Measurements from ENCODE around the gene TMEM203. TPM values are rescaled to one million over a fixed set of nuclear protein-coding genes. Genes with fewer than 3 reads are reported as not detected.

Gene TMEM203
- total and polyA plus RNA-seq, 10 of the 15 experiments (the other 5 are each of a cell fraction or from before 2014, with no cell fraction given), result 7.2 to 68.1 (median 33.8) TPM

DNA sequence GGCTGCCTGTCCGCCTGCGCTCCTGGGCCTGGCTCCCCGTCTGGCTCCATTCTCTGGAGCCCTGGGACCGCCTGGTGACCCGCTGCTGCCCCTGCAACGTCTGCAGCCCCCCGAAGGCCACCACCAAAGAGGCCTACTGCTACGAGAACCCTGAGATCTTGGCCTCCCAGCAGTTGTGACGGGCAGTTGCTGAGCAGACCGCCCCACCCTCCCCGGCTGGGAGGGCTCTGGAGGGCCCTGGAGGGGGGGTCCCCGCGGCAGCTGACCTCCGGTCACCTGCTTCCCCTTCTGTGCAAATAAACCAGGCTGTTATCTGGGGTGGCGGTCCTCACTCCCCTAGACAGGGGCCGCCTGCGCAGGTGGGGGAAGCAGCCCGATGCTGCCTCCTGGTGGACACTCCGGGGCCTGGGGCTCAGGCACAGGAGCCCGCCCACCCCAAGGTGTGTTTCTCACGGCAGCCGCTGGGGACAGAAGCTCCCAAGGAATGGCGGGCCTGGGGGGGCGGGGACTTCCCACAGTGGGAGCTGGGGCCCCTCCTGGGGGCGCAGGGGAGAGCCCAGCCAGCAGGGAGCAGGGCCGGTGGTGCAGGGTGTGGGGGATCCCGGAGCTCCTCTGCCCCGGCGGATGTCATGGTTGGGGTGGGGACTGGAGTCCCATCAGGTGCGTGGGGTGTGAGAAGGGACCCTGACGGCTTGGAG lies 30.9 kb upstream of the TMEM203 start (continued):
- TF ChIP-seq, protein P1, sequence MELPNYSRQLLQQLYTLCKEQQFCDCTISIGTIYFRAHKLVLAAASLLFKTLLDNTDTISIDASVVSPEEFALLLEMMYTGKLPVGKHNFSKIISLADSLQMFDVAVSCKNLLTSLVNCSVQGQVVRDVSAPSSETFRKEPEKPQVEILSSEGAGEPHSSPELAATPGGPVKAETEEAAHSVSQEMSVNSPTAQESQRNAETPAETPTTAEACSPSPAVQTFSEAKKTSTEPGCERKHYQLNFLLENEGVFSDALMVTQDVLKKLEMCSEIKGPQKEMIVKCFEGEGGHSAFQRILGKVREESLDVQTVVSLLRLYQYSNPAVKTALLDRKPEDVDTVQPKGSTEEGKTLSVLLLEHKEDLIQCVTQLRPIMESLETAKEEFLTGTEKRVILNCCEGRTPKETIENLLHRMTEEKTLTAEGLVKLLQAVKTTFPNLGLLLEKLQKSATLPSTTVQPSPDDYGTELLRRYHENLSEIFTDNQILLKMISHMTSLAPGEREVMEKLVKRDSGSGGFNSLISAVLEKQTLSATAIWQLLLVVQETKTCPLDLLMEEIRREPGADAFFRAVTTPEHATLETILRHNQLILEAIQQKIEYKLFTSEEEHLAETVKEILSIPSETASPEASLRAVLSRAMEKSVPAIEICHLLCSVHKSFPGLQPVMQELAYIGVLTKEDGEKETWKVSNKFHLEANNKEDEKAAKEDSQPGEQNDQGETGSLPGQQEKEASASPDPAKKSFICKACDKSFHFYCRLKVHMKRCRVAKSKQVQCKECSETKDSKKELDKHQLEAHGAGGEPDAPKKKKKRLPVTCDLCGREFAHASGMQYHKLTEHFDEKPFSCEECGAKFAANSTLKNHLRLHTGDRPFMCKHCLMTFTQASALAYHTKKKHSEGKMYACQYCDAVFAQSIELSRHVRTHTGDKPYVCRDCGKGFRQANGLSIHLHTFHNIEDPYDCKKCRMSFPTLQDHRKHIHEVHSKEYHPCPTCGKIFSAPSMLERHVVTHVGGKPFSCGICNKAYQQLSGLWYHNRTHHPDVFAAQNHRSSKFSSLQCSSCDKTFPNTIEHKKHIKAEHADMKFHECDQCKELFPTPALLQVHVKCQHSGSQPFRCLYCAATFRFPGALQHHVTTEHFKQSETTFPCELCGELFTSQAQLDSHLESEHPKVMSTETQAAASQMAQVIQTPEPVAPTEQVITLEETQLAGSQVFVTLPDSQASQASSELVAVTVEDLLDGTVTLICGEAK (IDR thresholded peaks at IDR 0.05; ENCODE audit: borderline replicate concordance), result no peak
- TF ChIP-seq ZNF274 (IDR thresholded peaks at IDR 0.05; ENCODE audit: insufficient read depth, insufficient read length), result no peak
- TF ChIP-seq RELA (IDR thresholded peaks at IDR 0.05; ENCODE audit: borderline replicate concordance, partially characterized antibody), result peak; percentile 93
- TF ChIP-seq MTA3 (IDR thresholded peaks at IDR 0.05; ENCODE audit: borderline replicate concordance, low read length), result no peak
- peak; percentile 86; the same call in 1 of the 2 replicates for TF ChIP-seq RB1 (IDR thresholded peaks at IDR 0.05; ENCODE audit: borderline replicate concordance)
- TF ChIP-seq FOS (IDR thresholded peaks at IDR 0.05; ENCODE audit: borderline replicate concordance, extremely low read depth, insufficient read length), result no peak
- peak; percentile 23 for TF ChIP-seq SP1 (IDR thresholded peaks at IDR 0.05; ENCODE audit: low read depth, low read length)
- TF ChIP-seq NR2F1 (conservative IDR thresholded peaks at IDR 0.05), result peak; percentile 66
- peak; percentile 85 to 89; a peak in 3 of 4 replicates for TF ChIP-seq IKZF2 (IDR thresholded peaks at IDR 0.05)
- no peak for TF ChIP-seq CREB1 (IDR thresholded peaks at IDR 0.05; ENCODE audit: low read depth)
- TF ChIP-seq SMARCA5 (IDR thresholded peaks at IDR 0.05), result peak; percentile 95
- no peak for TF ChIP-seq YBX1 (IDR thresholded peaks at IDR 0.05)
- TF ChIP-seq, protein P2, sequence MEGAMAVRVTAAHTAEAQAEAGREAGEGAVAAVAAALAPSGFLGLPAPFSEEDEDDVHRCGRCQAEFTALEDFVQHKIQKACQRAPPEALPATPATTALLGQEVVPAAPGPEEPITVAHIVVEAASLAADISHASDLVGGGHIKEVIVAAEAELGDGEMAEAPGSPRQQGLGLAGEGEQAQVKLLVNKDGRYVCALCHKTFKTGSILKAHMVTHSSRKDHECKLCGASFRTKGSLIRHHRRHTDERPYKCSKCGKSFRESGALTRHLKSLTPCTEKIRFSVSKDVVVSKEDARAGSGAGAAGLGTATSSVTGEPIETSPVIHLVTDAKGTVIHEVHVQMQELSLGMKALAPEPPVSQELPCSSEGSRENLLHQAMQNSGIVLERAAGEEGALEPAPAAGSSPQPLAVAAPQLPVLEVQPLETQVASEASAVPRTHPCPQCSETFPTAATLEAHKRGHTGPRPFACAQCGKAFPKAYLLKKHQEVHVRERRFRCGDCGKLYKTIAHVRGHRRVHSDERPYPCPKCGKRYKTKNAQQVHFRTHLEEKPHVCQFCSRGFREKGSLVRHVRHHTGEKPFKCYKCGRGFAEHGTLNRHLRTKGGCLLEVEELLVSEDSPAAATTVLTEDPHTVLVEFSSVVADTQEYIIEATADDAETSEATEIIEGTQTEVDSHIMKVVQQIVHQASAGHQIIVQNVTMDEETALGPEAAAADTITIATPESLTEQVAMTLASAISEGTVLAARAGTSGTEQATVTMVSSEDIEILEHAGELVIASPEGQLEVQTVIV (IDR thresholded peaks at IDR 0.05; ENCODE audit: borderline replicate concordance, partially characterized antibody), result no peak
- TF ChIP-seq, protein P3, sequence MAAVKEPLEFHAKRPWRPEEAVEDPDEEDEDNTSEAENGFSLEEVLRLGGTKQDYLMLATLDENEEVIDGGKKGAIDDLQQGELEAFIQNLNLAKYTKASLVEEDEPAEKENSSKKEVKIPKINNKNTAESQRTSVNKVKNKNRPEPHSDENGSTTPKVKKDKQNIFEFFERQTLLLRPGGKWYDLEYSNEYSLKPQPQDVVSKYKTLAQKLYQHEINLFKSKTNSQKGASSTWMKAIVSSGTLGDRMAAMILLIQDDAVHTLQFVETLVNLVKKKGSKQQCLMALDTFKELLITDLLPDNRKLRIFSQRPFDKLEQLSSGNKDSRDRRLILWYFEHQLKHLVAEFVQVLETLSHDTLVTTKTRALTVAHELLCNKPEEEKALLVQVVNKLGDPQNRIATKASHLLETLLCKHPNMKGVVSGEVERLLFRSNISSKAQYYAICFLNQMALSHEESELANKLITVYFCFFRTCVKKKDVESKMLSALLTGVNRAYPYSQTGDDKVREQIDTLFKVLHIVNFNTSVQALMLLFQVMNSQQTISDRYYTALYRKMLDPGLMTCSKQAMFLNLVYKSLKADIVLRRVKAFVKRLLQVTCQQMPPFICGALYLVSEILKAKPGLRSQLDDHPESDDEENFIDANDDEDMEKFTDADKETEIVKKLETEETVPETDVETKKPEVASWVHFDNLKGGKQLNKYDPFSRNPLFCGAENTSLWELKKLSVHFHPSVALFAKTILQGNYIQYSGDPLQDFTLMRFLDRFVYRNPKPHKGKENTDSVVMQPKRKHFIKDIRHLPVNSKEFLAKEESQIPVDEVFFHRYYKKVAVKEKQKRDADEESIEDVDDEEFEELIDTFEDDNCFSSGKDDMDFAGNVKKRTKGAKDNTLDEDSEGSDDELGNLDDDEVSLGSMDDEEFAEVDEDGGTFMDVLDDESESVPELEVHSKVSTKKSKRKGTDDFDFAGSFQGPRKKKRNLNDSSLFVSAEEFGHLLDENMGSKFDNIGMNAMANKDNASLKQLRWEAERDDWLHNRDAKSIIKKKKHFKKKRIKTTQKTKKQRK (IDR thresholded peaks at IDR 0.05; ENCODE audit: low read depth, low read length), result no peak
- no peak for TF ChIP-seq NFXL1 (IDR thresholded peaks at IDR 0.05; ENCODE audit: borderline replicate concordance)
- 0 out of 2 replicates have a peak, but pooled peaks have one; percentile 76 for TF ChIP-seq STAT1 (conservative IDR thresholded peaks at IDR 0.05)
- no peak for TF ChIP-seq WRNIP1 (IDR thresholded peaks at IDR 0.05; ENCODE audit: borderline replicate concordance, low read depth, low read length)

Data from GM12878 (cell line).